ENCODE data around the gene SEMA3E. TPM values are rescaled to one million over a fixed set of nuclear protein-coding genes. Genes with fewer than 3 reads are reported as not detected.

Gene SEMA3E
- total RNA-seq (not detected), polyA plus RNA-seq (not detected)

DNA sequence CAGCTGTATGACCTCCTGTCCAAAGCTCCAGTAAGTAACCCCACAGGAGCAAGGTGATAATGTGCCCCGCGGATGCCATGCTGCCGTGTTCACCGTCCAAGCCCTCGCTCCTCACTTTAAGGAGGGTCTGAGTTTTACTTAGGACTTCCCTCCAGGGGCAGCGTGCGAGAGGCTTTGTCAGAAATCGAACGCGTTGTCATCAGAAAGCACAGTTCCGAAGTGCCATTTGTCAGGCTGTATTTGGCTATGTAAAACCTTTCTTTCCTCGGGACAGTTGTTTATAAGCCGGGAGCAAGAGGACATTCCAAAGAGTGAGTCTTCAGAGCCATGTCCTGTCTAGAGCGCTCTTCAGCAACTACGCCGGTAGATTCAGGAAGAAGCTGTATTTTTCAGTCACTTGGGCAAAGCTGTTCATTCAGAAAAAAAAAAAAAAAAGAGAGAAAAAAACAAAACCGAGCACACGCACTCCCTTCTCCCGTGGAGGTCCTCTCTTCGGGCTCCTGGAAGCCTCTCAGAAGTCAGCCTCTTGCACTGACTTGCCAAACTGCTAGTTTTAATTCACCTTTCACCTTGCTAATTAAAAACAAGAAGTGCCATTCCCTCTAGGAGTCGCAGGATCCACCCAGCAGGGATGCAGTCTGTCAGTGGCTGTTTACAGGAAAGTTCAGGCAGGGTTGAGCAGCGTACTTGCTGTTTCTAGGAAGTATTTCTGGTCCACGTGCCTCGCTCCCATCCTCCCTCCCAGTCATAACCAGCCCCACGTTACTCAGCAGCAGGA is at the start of gene SEMA3E:
TSS of gene SEMA3E (minus strand) at position 676 of the 778 bp plus-strand sequence.
- H3K4me3 ChIP-seq (ENCODE audit: low read depth, low read length), result no peak within 1 kb of the TSS
- H3K4me1 ChIP-seq (ENCODE audit: control insufficient read depth, insufficient read depth, low read length, poor library complexity, severe bottlenecking), result no peaks in the 10 kb centered on the region
- H3K27ac ChIP-seq (ENCODE audit: insufficient read depth, low read length, poor library complexity, severe bottlenecking), result no peak within 1 kb of the TSS
- H3K4me3 Mint-ChIP-seq, result no peak within 1 kb of the TSS
- DNase-seq, result no peak
- H3K9me3 ChIP-seq (ENCODE audit: control insufficient read depth in 2 of 2, low read length in 2 of 2), result peaks cover 3 to 7% of the 10 kb centered on the region in 2 experiments
- no peaks in the 10 kb centered on the region for H3K27me3 ChIP-seq (ENCODE audit: control insufficient read depth, insufficient read depth, low read length)
- H3K36me3 ChIP-seq (ENCODE audit: control insufficient read depth, insufficient read depth, low read length), result no peaks in the 10 kb centered on the region
- H3K36me3 Mint-ChIP-seq, result no peaks in the 10 kb centered on the region
- no peak for ATAC-seq (ENCODE audit: low read depth in 2 of 2)
- H3K27me3 Mint-ChIP-seq, result no peaks in the 10 kb centered on the region
- H3K27ac Mint-ChIP-seq, result no peak within 1 kb of the TSS
- no peaks in the 10 kb centered on the region for H3K4me1 Mint-ChIP-seq
- peaks cover 0 to 16% (median 3%) of the 10 kb centered on the region in 7 donors for H3K9me3 Mint-ChIP-seq

DNA sequence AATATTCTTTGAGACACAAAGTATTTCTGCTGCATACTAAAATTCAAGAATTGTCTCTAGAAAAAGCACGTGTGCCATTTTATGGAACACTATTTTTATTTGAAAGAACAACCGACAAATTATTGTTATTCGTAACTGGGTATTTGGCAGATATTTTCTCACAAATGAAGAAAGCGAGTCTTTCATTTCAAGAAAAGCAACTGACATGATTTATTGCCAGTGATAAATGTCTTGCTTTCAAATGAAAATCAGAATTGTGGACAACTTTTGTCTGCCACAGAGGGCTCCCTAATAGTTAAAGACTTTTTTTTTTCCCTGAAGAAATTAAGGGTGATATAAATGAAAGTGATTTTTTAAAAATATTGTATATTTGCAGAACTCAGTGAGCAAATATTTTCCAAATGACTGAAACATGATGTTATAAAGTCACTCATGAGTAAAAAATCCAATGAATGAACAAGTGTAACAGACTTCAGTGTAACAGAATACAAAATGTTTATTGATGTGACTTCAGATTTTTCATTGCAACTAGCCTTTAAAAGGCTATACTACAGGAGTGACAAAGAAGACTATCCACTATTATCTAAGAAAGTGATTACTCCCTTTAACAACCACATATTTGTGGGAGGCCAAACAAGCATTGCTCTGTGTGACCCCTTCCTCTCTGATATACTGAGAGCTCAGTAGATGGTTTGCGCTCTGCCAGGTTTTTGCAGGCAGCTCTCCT is 49.0 kb upstream of the SEMA3E start:
- Mint-ChIP-seq H3K27ac (no peak overlapping the region), H3K9me3 (peaks cover 2 to 35% (median 14%) of the 10 kb centered on the region in 7 donors)

DNA sequence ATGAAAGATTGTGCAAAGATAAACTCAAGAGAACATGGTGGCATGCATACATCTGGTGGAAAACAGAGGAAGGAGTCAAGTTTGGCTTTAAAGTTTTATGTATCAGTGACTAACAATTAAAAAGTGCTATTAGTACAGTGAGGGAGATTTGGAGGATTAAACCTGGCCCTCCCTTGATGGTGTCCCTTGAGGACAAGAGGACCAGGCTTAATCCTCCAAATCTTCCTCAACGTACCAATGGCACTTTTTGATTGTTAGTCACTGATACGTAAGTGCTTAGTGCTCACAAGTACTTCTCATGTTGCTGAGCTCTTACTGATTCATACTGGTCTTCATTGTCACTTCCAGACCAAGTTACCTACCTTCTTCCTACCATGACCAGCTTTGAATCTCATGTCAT is 47.2 kb upstream of the SEMA3E start:
- peaks cover 2 to 31% (median 14%) of the 10 kb centered on the region in 7 donors for H3K9me3 Mint-ChIP-seq
- H3K36me3 ChIP-seq (ENCODE audit: control insufficient read depth, insufficient read depth, low read length), result no peaks in the 10 kb centered on the region

More for the DNA sequence above, 49.0 kb upstream of the SEMA3E start:
- Mint-ChIP-seq H3K36me3 (no peaks in the 10 kb centered on the region), H3K27me3 (no peaks in the 10 kb centered on the region), H3K4me1 (no peaks in the 10 kb centered on the region), H3K4me3 (no peak overlapping the region)
- H3K27ac ChIP-seq (ENCODE audit: insufficient read depth, low read length, poor library complexity, severe bottlenecking), result no peak overlapping the region
- H3K27me3 ChIP-seq (ENCODE audit: control insufficient read depth, insufficient read depth, low read length), result no peaks in the 10 kb centered on the region
- H3K4me3 ChIP-seq (ENCODE audit: low read depth, low read length), result no peak overlapping the region
- no peaks in the 10 kb centered on the region for H3K4me1 ChIP-seq (ENCODE audit: control insufficient read depth, insufficient read depth, low read length, poor library complexity, severe bottlenecking)
- H3K9me3 ChIP-seq (ENCODE audit: control insufficient read depth in 2 of 2, low read length in 2 of 2), result peaks cover 4 to 12% of the 10 kb centered on the region in 2 experiments
- ATAC-seq (ENCODE audit: low read depth in 2 of 2), result no peak
- H3K36me3 ChIP-seq (ENCODE audit: control insufficient read depth, insufficient read depth, low read length), result no peaks in the 10 kb centered on the region
- no peak for DNase-seq

DNA sequence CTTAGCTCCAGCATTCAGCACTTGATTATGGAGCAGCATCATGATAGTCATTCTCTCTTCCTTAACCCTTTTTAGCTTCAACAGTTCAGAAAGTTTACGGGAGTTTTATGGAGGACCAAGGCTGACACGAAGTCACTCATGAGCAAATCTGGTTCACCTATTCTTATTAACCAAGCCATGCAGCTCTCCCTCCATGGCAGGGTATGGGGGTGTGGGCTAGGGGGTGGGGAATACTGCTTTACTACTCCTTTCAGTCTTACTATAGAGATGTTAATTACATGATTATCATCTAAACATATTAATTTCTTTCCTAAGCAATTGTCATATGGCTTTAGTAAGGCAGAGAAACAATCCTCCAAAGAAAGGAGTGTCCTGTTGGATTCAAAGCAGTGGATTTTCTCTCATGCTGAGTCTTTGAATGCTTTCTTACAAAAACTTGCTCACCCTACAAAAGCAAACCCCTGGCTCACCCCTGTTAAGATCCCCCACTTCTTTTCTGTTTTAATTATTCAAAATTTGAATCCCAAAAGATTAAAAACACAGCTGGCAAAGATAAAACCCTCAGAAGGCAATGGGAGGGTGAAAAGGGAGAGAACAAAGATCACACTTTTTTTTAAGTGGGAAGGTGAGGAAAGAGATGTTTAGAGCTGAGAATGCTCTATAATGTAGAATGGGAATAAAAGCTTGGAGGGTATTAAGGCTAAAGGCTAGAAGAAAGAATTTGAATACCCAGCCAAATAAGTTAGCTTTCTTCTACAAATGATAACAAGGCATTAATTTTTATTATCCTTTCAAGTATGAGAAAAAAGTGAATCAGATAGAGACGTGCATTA is 46.4 kb upstream of the SEMA3E start:
- Histone ChIP-seq H3K27ac (ENCODE audit: insufficient read depth, low read length, poor library complexity, severe bottlenecking) (no peak overlapping the region), H3K9me3 (ENCODE audit: control insufficient read depth in 2 of 2, low read length in 2 of 2) (peaks cover 0 to 12% of the 10 kb centered on the region in 2 experiments), H3K4me1 (ENCODE audit: control insufficient read depth, insufficient read depth, low read length, poor library complexity, severe bottlenecking) (no peaks in the 10 kb centered on the region), H3K36me3 (ENCODE audit: control insufficient read depth, insufficient read depth, low read length) (no peaks in the 10 kb centered on the region), H3K4me3 (ENCODE audit: low read depth, low read length) (no peak overlapping the region), H3K27me3 (ENCODE audit: control insufficient read depth, insufficient read depth, low read length) (no peaks in the 10 kb centered on the region)
- Mint-ChIP-seq H3K9me3 (peaks cover 2 to 36% (median 14%) of the 10 kb centered on the region in 7 donors), H3K36me3 (no peaks in the 10 kb centered on the region), H3K27me3 (no peaks in the 10 kb centered on the region), H3K4me1 (no peaks in the 10 kb centered on the region), H3K27ac (no peak overlapping the region), H3K4me3 (no peak overlapping the region)
- ATAC-seq (ENCODE audit: low read depth in 2 of 2) (no peak), DNase-seq (no peak)

More for the DNA sequence above, 47.2 kb upstream of the SEMA3E start:
- ATAC-seq (ENCODE audit: low read depth in 2 of 2) (no peak), DNase-seq (no peak)
- H3K4me3 Mint-ChIP-seq, result no peak overlapping the region
- H3K9me3 ChIP-seq (ENCODE audit: control insufficient read depth in 2 of 2, low read length in 2 of 2), result peaks cover 0 to 12% of the 10 kb centered on the region in 2 experiments
- H3K4me1 Mint-ChIP-seq, result no peaks in the 10 kb centered on the region
- H3K36me3 Mint-ChIP-seq, result no peaks in the 10 kb centered on the region
- H3K27ac ChIP-seq (ENCODE audit: insufficient read depth, low read length, poor library complexity, severe bottlenecking), result no peak overlapping the region
- no peaks in the 10 kb centered on the region for H3K4me1 ChIP-seq (ENCODE audit: control insufficient read depth, insufficient read depth, low read length, poor library complexity, severe bottlenecking)
- H3K27me3 ChIP-seq (ENCODE audit: control insufficient read depth, insufficient read depth, low read length), result no peaks in the 10 kb centered on the region
- no peak overlapping the region for H3K4me3 ChIP-seq (ENCODE audit: low read depth, low read length)
- H3K27ac Mint-ChIP-seq, result no peak overlapping the region
- H3K27me3 Mint-ChIP-seq, result no peaks in the 10 kb centered on the region

DNA sequence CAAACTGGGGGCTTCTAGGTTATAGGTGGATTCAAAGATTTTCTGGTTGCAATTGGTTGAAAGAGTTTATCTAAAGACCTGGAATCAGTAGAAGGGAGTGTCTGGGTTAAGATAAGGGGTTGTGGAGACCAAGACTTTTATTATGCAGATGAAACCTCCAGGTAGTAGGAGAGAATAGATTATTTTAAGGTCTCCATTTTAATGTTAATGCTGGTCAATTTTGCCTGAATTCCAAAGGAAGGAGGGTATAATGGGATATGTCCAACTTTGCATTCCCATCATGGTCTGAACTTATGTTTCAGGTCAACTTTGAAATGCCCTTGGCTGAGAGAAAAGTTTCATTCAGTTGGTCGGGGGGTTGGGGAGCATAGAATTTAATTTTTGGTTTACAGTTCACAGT is 44.3 kb upstream of the SEMA3E start:
- H3K9me3 Mint-ChIP-seq, result peaks cover 2 to 32% (median 8%) of the 10 kb centered on the region in 7 donors
- no peaks in the 10 kb centered on the region for H3K27me3 Mint-ChIP-seq
- no peaks in the 10 kb centered on the region for H3K27me3 ChIP-seq (ENCODE audit: control insufficient read depth, insufficient read depth, low read length)
- no peaks in the 10 kb centered on the region for H3K4me1 Mint-ChIP-seq
- H3K27ac Mint-ChIP-seq, result no peak overlapping the region
- H3K4me3 ChIP-seq (ENCODE audit: low read depth, low read length), result no peak overlapping the region
- H3K4me3 Mint-ChIP-seq, result no peak overlapping the region
- H3K36me3 Mint-ChIP-seq, result no peaks in the 10 kb centered on the region
- no peaks in the 10 kb centered on the region for H3K4me1 ChIP-seq (ENCODE audit: control insufficient read depth, insufficient read depth, low read length, poor library complexity, severe bottlenecking)
- DNase-seq (no peak), ATAC-seq (ENCODE audit: low read depth in 2 of 2) (no peak)
- H3K36me3 ChIP-seq (ENCODE audit: control insufficient read depth, insufficient read depth, low read length), result no peaks in the 10 kb centered on the region
- no peak overlapping the region for H3K27ac ChIP-seq (ENCODE audit: insufficient read depth, low read length, poor library complexity, severe bottlenecking)
- peaks cover 0 to 12% of the 10 kb centered on the region in 2 experiments for H3K9me3 ChIP-seq (ENCODE audit: control insufficient read depth in 2 of 2, low read length in 2 of 2)

DNA sequence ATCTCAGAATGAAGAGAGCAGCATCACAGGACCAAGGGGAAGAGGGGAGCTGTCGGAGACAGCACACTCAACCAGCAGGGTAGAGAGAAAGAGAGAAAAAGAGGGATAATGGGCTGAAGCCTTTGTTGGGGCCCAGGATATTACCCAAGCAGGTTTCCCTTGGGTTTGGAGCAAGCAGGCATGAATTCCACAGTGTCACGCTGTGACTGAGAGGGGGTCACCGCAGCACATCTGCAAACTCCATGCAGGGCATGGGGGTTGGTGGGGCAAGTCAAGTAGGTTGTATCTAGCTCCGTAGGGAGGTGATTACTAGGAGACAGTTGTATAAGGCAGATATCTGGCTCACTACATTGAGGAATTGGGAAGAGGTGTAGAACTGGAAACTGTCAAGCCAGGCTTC is 42.2 kb upstream of the SEMA3E start:
- H3K27me3 Mint-ChIP-seq, result no peaks in the 10 kb centered on the region
- Histone ChIP-seq H3K36me3 (ENCODE audit: control insufficient read depth, insufficient read depth, low read length) (no peaks in the 10 kb centered on the region), H3K4me1 (ENCODE audit: control insufficient read depth, insufficient read depth, low read length, poor library complexity, severe bottlenecking) (no peaks in the 10 kb centered on the region), H3K27me3 (ENCODE audit: control insufficient read depth, insufficient read depth, low read length) (no peaks in the 10 kb centered on the region), H3K9me3 (ENCODE audit: control insufficient read depth in 2 of 2, low read length in 2 of 2) (peaks cover 0 to 6% of the 10 kb centered on the region in 2 experiments), H3K27ac (ENCODE audit: insufficient read depth, low read length, poor library complexity, severe bottlenecking) (no peak overlapping the region), H3K4me3 (ENCODE audit: low read depth, low read length) (no peak overlapping the region)
- no peaks in the 10 kb centered on the region for H3K4me1 Mint-ChIP-seq
- H3K27ac Mint-ChIP-seq, result peak overlapping the region in 1 of 3 donors; percentile 15
- peak overlapping the region in 1 of 4 donors; percentile 47 for H3K4me3 Mint-ChIP-seq
- ATAC-seq (ENCODE audit: low read depth in 2 of 2) (no peak), DNase-seq (no peak)
- H3K36me3 Mint-ChIP-seq, result no peaks in the 10 kb centered on the region
- peaks cover 4 to 26% (median 8%) of the 10 kb centered on the region in 7 donors for H3K9me3 Mint-ChIP-seq

DNA sequence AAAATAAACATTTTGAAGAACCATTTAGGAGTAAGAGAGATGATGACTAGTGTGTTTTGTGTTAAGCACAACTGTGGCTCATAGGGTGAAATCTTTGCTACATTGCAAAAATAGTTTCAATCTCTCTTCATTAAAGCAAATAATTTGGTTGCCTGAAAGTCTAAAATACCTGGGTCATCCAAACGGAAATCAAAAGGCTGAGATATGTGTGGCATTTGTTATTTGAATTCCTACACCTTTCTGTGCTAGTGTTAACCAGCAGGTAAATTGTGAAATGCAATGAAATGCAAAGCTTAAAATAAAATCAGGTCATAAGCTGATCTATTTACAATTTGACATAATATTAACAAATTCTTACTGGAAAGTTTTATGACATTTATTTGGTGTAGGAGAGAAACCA is 40.9 kb upstream of the SEMA3E start:
- DNase-seq, result no peak
- Histone ChIP-seq H3K36me3 (ENCODE audit: control insufficient read depth, insufficient read depth, low read length) (no peaks in the 10 kb centered on the region), H3K4me3 (ENCODE audit: low read depth, low read length) (no peak overlapping the region), H3K9me3 (ENCODE audit: control insufficient read depth in 2 of 2, low read length in 2 of 2) (peaks cover 0 to 6% of the 10 kb centered on the region in 2 experiments), H3K27ac (ENCODE audit: insufficient read depth, low read length, poor library complexity, severe bottlenecking) (no peak overlapping the region), H3K27me3 (ENCODE audit: control insufficient read depth, insufficient read depth, low read length) (no peaks in the 10 kb centered on the region), H3K4me1 (ENCODE audit: control insufficient read depth, insufficient read depth, low read length, poor library complexity, severe bottlenecking) (no peaks in the 10 kb centered on the region)
- Mint-ChIP-seq H3K27me3 (no peaks in the 10 kb centered on the region), H3K9me3 (peaks cover 2 to 16% (median 6%) of the 10 kb centered on the region in 7 donors), H3K4me3 (no peak overlapping the region), H3K4me1 (no peaks in the 10 kb centered on the region), H3K36me3 (no peaks in the 10 kb centered on the region), H3K27ac (no peak overlapping the region)
- ATAC-seq (ENCODE audit: low read depth in 2 of 2), result no peak
